B cell (primary cell): Measurements from ENCODE around the gene MDM1.

Experiments
- EZH2 ChIP-seq: IDR thresholded peaks from 2 replicates; pipeline ENCODE4 v1.6.1; 2012; ENCODE audit warnings: borderline replicate concordance, low read depth, mild to moderate bottlenecking, moderate library complexity, low read length; ENCODE audit not compliant: insufficient read depth, poor library complexity, severe bottlenecking
- TF ChIP-seq, protein P1 (sequence below): fragments of 200-600 bp; IDR thresholded peaks from one replicate; pipeline ENCODE4 v1.8.0; 2022; ENCODE audit warnings: antibody characterized with exemption, mild to moderate bottlenecking

DNA sequence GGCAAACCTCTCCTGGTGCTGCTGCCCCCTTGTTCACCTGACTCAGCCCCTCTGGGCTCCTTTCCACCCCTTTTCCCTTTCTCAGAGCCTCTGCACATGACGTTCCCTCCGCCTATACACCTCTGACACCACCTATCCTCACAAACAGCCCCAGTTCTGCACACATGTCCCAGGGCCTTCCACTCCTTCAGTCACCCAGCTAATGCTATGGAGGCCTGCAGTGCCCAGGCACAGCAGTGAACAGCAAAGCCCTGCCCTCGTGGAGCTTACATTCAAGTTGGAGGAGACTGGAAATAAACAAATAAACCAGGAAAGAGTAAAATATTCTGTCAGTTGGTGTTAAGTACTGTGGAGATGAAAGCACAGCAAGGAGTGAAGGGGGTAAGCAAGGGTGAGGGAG, 38.5 kb upstream of the MDM1 start:
- TF ChIP-seq, protein P1, sequence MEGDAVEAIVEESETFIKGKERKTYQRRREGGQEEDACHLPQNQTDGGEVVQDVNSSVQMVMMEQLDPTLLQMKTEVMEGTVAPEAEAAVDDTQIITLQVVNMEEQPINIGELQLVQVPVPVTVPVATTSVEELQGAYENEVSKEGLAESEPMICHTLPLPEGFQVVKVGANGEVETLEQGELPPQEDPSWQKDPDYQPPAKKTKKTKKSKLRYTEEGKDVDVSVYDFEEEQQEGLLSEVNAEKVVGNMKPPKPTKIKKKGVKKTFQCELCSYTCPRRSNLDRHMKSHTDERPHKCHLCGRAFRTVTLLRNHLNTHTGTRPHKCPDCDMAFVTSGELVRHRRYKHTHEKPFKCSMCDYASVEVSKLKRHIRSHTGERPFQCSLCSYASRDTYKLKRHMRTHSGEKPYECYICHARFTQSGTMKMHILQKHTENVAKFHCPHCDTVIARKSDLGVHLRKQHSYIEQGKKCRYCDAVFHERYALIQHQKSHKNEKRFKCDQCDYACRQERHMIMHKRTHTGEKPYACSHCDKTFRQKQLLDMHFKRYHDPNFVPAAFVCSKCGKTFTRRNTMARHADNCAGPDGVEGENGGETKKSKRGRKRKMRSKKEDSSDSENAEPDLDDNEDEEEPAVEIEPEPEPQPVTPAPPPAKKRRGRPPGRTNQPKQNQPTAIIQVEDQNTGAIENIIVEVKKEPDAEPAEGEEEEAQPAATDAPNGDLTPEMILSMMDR = no peak
- no peak for TF ChIP-seq EZH2
